Measurements from ENCODE around the gene MGAT4B. TPM values are rescaled to one million over a fixed set of nuclear protein-coding genes. Genes with fewer than 3 reads are reported as not detected.
A peak's percentile ranks its signal among the peaks of the same experiment; 100 is the strongest.

The MGAT4B gene
- total and polyA plus RNA-seq, 2 of the 13 experiments (the other 11 are each of a cell fraction or from before 2014, with no cell fraction given), result 93.5 to 130 TPM

- in situ Hi-C loops (cut with HindIII; ENCODE audit: extremely low pct_ligation_motif_present, low pct_unique_long_range_greater_than_20kb) (no loop called here), intact Hi-C loops (cut with micrococcal nuclease; ENCODE audit: unreplicated experiment) (loop anchor here (2.0 kb wide), 2 partner anchors 14 to 22 kb away; no protein-coding TSS in a partner anchor)
- Histone ChIP-seq H4K20me1 (ENCODE audit: insufficient read depth, low read length) (peaks cover 20% of the 10 kb centered on the region; the same call in 1 of the 2 replicates), H2AFZ (ENCODE audit: low read length) (no peak overlapping the region), H3K4me1 (ENCODE audit: insufficient read depth, low read length) (peaks cover 43% of the 10 kb centered on the region), H3K4me3 (replicated peaks in 1 of 3; ENCODE audit: insufficient read depth in 1 of 3, low read depth in 2 of 3, low read length in 3 of 3) (peak overlapping the region; percentile 60 to 95 (median 82)), H3K9me3 (ENCODE audit: low read length) (no peaks in the 10 kb centered on the region), H3K9ac (ENCODE audit: insufficient read depth, low read depth, low read length) (peak overlapping the region; percentile 86), H3K36me3 (replicated peaks in 1 of 2; ENCODE audit: control insufficient read depth in 1 of 2, insufficient read depth in 2 of 2, low read length in 2 of 2) (peaks cover 13 to 20% of the 10 kb centered on the region in 2 experiments; a peak in 4 of 5 replicates), H3K79me2 (ENCODE audit: insufficient read depth, low read length) (peaks cover 27% of the 10 kb centered on the region), H3K27me3 (ENCODE audit: control insufficient read depth in 1 of 2, insufficient read depth in 2 of 2, low read length in 2 of 2) (no peaks in the 10 kb centered on the region), H3K27ac (ENCODE audit: extremely low read length, insufficient read depth, low read length) (peak overlapping the region; percentile 89), H3K4me2 (ENCODE audit: low read depth, low read length) (peak overlapping the region; percentile 75)
- ChIA-PET CTCF (ENCODE audit: low intra/inter-chr PET ratio, low total read pairs) (no interaction called here), POLR2A (interaction anchor here (1.0 to 8.6 kb wide), 4 partner anchors 13 to 104 kb away, joined by 3 to 115 read pairs (median 8); partner anchors contain the start of gene SQSTM1)
- ATAC-seq, result peak; percentile 3
- WGBS (ENCODE audit: low lambda C conversion rate), result 7% methylated on average over 9 of the region's 9 CpGs
- TSS peak; percentile 50 for BruUV-seq (replicated peaks)
- no peak for DNase-seq (ENCODE audit: low spot score)
- FAIRE-seq, result no peak
- TF ChIP-seq ASH2L (IDR thresholded peaks at IDR 0.05; ENCODE audit: insufficient read length, low read depth, low read length) (peak; percentile 17), ZBTB20 (CRISPR knock-in tag; IDR thresholded peaks at IDR 0.05; ENCODE audit: borderline replicate concordance, low read depth) (peak; percentile 17; the same call in 1 of the 2 replicates), ZNF605 (CRISPR knock-in tag; IDR thresholded peaks at IDR 0.05) (peak; percentile 37; the same call in 1 of the 2 replicates), HNRNPL (IDR thresholded peaks at IDR 0.05; ENCODE audit: low read depth, low read length) (peak; percentile 86), ZNF430 (CRISPR knock-in tag; IDR thresholded peaks at IDR 0.05) (peak; percentile 46; the same call in 1 of the 2 replicates), PRDM15 (CRISPR knock-in tag; IDR thresholded peaks at IDR 0.05) (peak; percentile 9; the same call in 1 of the 2 replicates), ZNF280B (CRISPR knock-in tag; IDR thresholded peaks at IDR 0.05; ENCODE audit: borderline replicate concordance) (peak; percentile 11; the same call in 1 of the 2 replicates), ZBTB14 (CRISPR knock-in tag; IDR thresholded peaks at IDR 0.05) (peak; percentile 6; the same call in 1 of the 2 replicates), ZNF333 (CRISPR knock-in tag; IDR thresholded peaks at IDR 0.05; ENCODE audit: borderline replicate concordance) (0 out of 2 replicates have a peak, but pooled peaks have one; percentile 50), ZNF354B (CRISPR knock-in tag; IDR thresholded peaks at IDR 0.05) (no peak), ZNF138 (CRISPR knock-in tag; IDR thresholded peaks at IDR 0.05; ENCODE audit: low read depth) (0 out of 2 replicates have a peak, but pooled peaks have one; percentile 11), NONO (IDR thresholded peaks at IDR 0.05) (no peak), NONO (CRISPR knock-in tag; conservative IDR thresholded peaks at IDR 0.05) (0 out of 2 replicates have a peak, but pooled peaks have one; percentile 2), ATRX (CRISPR knock-in tag; IDR thresholded peaks at IDR 0.05; ENCODE audit: borderline replicate concordance) (no peak)
- TF ChIP-seq, protein P1, sequence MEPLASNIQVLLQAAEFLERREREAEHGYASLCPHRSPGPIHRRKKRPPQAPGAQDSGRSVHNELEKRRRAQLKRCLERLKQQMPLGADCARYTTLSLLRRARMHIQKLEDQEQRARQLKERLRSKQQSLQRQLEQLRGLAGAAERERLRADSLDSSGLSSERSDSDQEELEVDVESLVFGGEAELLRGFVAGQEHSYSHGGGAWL (CRISPR knock-in tag; IDR thresholded peaks at IDR 0.05), result peak; percentile 25; the same call in 1 of the 2 replicates
These were observed 1.6 kb downstream of the MGAT4B start for GRCh38 chr5:179805070-179805528.

Measured in HepG2 (cell line).